Astrocyte (in vitro differentiated cells and primary cell): Measurements from ENCODE around the gene PTPRD.

Experiments
- EZH2 ChIP-seq: IDR thresholded peaks from 2 replicates; pipeline ENCODE4 v1.6.1; 2012; ENCODE audit warnings: mild to moderate bottlenecking, low read length, inconsistent platforms; ENCODE audit not compliant: insufficient read depth
- TF ChIP-seq, protein P1 (sequence below): IDR thresholded peaks from 2 replicates; pipeline ENCODE4 v1.5.1; 2011; ENCODE audit warnings: low read depth, mild to moderate bottlenecking, inconsistent platforms, low read length, moderate library complexity; ENCODE audit not compliant: insufficient read depth

DNA sequence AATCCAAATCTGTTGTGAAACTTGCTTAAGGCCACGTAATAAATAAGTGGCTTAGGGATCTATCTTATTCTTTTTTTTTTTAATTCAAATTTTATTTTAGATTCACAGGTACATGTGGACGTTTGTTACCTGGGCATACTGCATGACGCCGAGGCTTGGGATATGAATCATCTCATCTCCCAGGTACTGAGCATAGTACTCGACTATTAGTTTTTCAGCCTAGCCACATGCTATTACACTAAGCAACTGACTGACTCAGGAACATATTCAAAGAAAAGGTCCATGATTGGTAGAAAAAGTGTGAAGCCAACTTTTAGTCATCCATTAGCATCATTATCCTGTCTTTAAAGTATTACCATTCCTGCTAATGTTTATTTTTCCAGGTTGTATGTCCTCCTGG, 1709.7 kb downstream of the PTPRD start:
- TF ChIP-seq, protein P1, sequence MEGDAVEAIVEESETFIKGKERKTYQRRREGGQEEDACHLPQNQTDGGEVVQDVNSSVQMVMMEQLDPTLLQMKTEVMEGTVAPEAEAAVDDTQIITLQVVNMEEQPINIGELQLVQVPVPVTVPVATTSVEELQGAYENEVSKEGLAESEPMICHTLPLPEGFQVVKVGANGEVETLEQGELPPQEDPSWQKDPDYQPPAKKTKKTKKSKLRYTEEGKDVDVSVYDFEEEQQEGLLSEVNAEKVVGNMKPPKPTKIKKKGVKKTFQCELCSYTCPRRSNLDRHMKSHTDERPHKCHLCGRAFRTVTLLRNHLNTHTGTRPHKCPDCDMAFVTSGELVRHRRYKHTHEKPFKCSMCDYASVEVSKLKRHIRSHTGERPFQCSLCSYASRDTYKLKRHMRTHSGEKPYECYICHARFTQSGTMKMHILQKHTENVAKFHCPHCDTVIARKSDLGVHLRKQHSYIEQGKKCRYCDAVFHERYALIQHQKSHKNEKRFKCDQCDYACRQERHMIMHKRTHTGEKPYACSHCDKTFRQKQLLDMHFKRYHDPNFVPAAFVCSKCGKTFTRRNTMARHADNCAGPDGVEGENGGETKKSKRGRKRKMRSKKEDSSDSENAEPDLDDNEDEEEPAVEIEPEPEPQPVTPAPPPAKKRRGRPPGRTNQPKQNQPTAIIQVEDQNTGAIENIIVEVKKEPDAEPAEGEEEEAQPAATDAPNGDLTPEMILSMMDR = no peak
- no peak for TF ChIP-seq EZH2
